ENCODE results near the gene PNKD.
A peak's percentile ranks its signal among the peaks of the same experiment; 100 is the strongest.

The PNKD gene

GRCh38 chr2:218305383-218305782 lies 35.1 kb downstream of the PNKD start:
- WGBS (ENCODE audit: extremely low coverage, insufficient coverage, insufficient read length), result no CpG with 5 or more reads among the region's 5 CpGs
- H2AFZ ChIP-seq (ENCODE audit: insufficient read depth, low read length, poor library complexity), result no peak overlapping the region
- H4K12ac ChIP-seq (ENCODE audit: low read depth, low read length), result no peak overlapping the region
- no peak overlapping the region for H3K14ac ChIP-seq (ENCODE audit: low read length)
- no peak overlapping the region for H3K18ac ChIP-seq (ENCODE audit: low read length)
- no peaks in the 10 kb centered on the region for H3K9me3 ChIP-seq (ENCODE audit: insufficient read depth, low read depth, low read length)
- H3K27me3 ChIP-seq (ENCODE audit: insufficient read depth, low read length), result no peaks in the 10 kb centered on the region
- DNase-seq, result no peak
- no peak overlapping the region for H4K91ac ChIP-seq (ENCODE audit: low read depth, low read length)
- H3K27ac ChIP-seq (ENCODE audit: low read depth, low read length), result no peak overlapping the region
- no peak overlapping the region for H3K23ac ChIP-seq (ENCODE audit: low read length)
- no peak overlapping the region for H2BK120ac ChIP-seq (ENCODE audit: insufficient read depth, low read length, poor library complexity)
- H3K9ac ChIP-seq (ENCODE audit: low read length), result no peak overlapping the region
- H2BK12ac ChIP-seq (ENCODE audit: low read length), result no peak overlapping the region
- no peak overlapping the region for H4K8ac ChIP-seq (ENCODE audit: low read depth, low read length)
- H3K4me2 ChIP-seq (ENCODE audit: low read length), result no peak overlapping the region
- H2BK5ac ChIP-seq (ENCODE audit: low read depth, low read length, poor library complexity), result no peak overlapping the region
- H3K36me3 ChIP-seq (ENCODE audit: control insufficient read depth in 1 of 2, insufficient read depth in 2 of 2, low read length in 2 of 2), result no peaks in the 10 kb centered on the region
- peaks cover 1% of the 10 kb centered on the region for H3K79me2 ChIP-seq (ENCODE audit: control insufficient read depth, insufficient read depth, low read length, poor library complexity)
- H3K4me3 ChIP-seq (ENCODE audit: low read depth, low read length), result no peak overlapping the region
- H3K4ac ChIP-seq (ENCODE audit: low read depth, low read length), result no peak overlapping the region
- H2AK5ac ChIP-seq (ENCODE audit: low read length), result no peak overlapping the region
- no peaks in the 10 kb centered on the region for H3K79me1 ChIP-seq (ENCODE audit: low read length)
- H3K4me1 ChIP-seq (ENCODE audit: control insufficient read depth in 1 of 2, insufficient read depth in 2 of 2, low read length in 2 of 2), result no peaks in the 10 kb centered on the region

GRCh38 chr2:218306184-218306920 lies 36.0 kb downstream of the PNKD start:
- Histone ChIP-seq H3K4me2 (ENCODE audit: low read length) (no peak overlapping the region), H3K79me2 (ENCODE audit: control insufficient read depth, insufficient read depth, low read length, poor library complexity) (peaks cover 1% of the 10 kb centered on the region), H3K27ac (ENCODE audit: low read depth, low read length) (no peak overlapping the region), H2AFZ (ENCODE audit: insufficient read depth, low read length, poor library complexity) (no peak overlapping the region), H3K4me1 (ENCODE audit: control insufficient read depth in 1 of 2, insufficient read depth in 2 of 2, low read length in 2 of 2) (no peaks in the 10 kb centered on the region), H3K79me1 (ENCODE audit: low read length) (no peaks in the 10 kb centered on the region), H2BK12ac (ENCODE audit: low read length) (no peak overlapping the region), H3K4ac (ENCODE audit: low read depth, low read length) (no peak overlapping the region), H3K27me3 (ENCODE audit: insufficient read depth, low read length) (no peaks in the 10 kb centered on the region), H3K14ac (ENCODE audit: low read length) (no peak overlapping the region), H3K4me3 (ENCODE audit: low read depth, low read length) (no peak overlapping the region), H3K23ac (ENCODE audit: low read length) (no peak overlapping the region), H3K9me3 (ENCODE audit: insufficient read depth, low read depth, low read length) (no peaks in the 10 kb centered on the region), H2BK5ac (ENCODE audit: low read depth, low read length, poor library complexity) (no peak overlapping the region), H3K36me3 (ENCODE audit: control insufficient read depth in 1 of 2, insufficient read depth in 2 of 2, low read length in 2 of 2) (no peaks in the 10 kb centered on the region), H4K12ac (ENCODE audit: low read depth, low read length) (no peak overlapping the region), H2BK120ac (ENCODE audit: insufficient read depth, low read length, poor library complexity) (no peak overlapping the region), H2AK5ac (ENCODE audit: low read length) (no peak overlapping the region), H3K18ac (ENCODE audit: low read length) (no peak overlapping the region), H4K91ac (ENCODE audit: low read depth, low read length) (no peak overlapping the region), H3K9ac (ENCODE audit: low read length) (no peak overlapping the region), H4K8ac (ENCODE audit: low read depth, low read length) (no peak overlapping the region)
- no CpG with 5 or more reads among the region's 9 CpGs for WGBS (ENCODE audit: extremely low coverage, insufficient coverage, insufficient read length)
- DNase-seq, result no peak

DNA sequence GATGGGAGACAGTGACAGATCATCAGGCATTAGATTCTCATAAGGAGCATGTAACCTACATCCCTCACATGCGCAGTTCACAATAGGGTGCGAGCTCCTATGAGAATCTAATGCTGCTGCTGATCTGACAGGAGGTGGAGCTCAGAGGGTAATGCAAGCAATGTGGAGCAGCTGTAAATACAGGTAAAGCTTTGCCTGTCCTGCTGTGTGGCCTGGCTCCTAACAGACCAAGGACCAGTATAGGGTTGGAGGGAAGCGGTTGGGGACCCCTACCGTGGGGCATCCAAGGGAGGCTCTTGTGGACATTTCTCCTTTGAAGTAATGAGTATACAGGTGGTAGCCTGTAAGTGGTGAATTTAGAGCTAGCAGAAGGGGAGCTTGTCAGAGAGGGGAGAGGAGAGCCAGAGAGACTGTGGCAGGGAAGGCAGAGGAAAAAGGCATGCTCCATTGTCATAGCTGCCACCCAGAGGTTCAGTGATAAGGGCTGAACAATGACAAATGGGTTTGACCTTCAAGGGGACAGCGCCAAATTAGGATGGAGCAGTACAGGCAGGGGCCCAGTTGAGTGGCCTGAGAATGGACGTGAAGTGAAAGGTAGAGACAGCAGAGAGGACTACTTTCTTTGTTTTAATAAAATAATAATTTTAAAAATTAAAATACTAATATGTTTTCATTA lies 37.2 kb downstream of the PNKD start:
- H2AFZ ChIP-seq (ENCODE audit: insufficient read depth, low read length, poor library complexity), result no peak overlapping the region
- H2AK5ac ChIP-seq (ENCODE audit: low read length), result no peak overlapping the region
- peaks cover 3% of the 10 kb centered on the region in 2 experiments for H3K4me1 ChIP-seq (ENCODE audit: control insufficient read depth in 1 of 2, insufficient read depth in 2 of 2, low read length in 2 of 2)
- DNase-seq, result no peak
- no peak overlapping the region for H2BK12ac ChIP-seq (ENCODE audit: low read length)
- H3K27ac ChIP-seq (ENCODE audit: low read depth, low read length), result no peak overlapping the region
- no peaks in the 10 kb centered on the region for H3K9me3 ChIP-seq (ENCODE audit: insufficient read depth, low read depth, low read length)
- H3K36me3 ChIP-seq (ENCODE audit: control insufficient read depth in 1 of 2, insufficient read depth in 2 of 2, low read length in 2 of 2), result no peaks in the 10 kb centered on the region
- no peak overlapping the region for H3K4ac ChIP-seq (ENCODE audit: low read depth, low read length)
- H4K12ac ChIP-seq (ENCODE audit: low read depth, low read length), result no peak overlapping the region
- no peak overlapping the region for H3K23ac ChIP-seq (ENCODE audit: low read length)
- no peak overlapping the region for H3K4me2 ChIP-seq (ENCODE audit: low read length)
- H3K9ac ChIP-seq (ENCODE audit: low read length), result no peak overlapping the region
- no peak overlapping the region for H3K18ac ChIP-seq (ENCODE audit: low read length)
- WGBS (ENCODE audit: extremely low coverage, insufficient coverage, insufficient read length), result no CpG with 5 or more reads among the region's 6 CpGs
- no peaks in the 10 kb centered on the region for H3K27me3 ChIP-seq (ENCODE audit: insufficient read depth, low read length)
- no peak overlapping the region for H2BK5ac ChIP-seq (ENCODE audit: low read depth, low read length, poor library complexity)
- H3K79me1 ChIP-seq (ENCODE audit: low read length), result peaks cover 4% of the 10 kb centered on the region
- H2BK120ac ChIP-seq (ENCODE audit: insufficient read depth, low read length, poor library complexity), result no peak overlapping the region
- H3K4me3 ChIP-seq (ENCODE audit: low read depth, low read length), result no peak overlapping the region
- H4K91ac ChIP-seq (ENCODE audit: low read depth, low read length), result no peak overlapping the region
- no peaks in the 10 kb centered on the region for H3K79me2 ChIP-seq (ENCODE audit: control insufficient read depth, insufficient read depth, low read length, poor library complexity)
- no peak overlapping the region for H4K8ac ChIP-seq (ENCODE audit: low read depth, low read length)
- no peak overlapping the region for H3K14ac ChIP-seq (ENCODE audit: low read length)

GRCh38 chr2:218310853-218311540 lies 40.7 kb downstream of the PNKD start:
- no peak overlapping the region for H3K23ac ChIP-seq (ENCODE audit: low read length)
- no peaks in the 10 kb centered on the region for H3K79me2 ChIP-seq (ENCODE audit: control insufficient read depth, insufficient read depth, low read length, poor library complexity)
- H3K9ac ChIP-seq (ENCODE audit: low read length), result no peak overlapping the region
- no peaks in the 10 kb centered on the region for H3K36me3 ChIP-seq (ENCODE audit: control insufficient read depth in 1 of 2, insufficient read depth in 2 of 2, low read length in 2 of 2)
- H3K4me2 ChIP-seq (ENCODE audit: low read length), result no peak overlapping the region
- H4K8ac ChIP-seq (ENCODE audit: low read depth, low read length), result no peak overlapping the region
- no peak overlapping the region for H2BK120ac ChIP-seq (ENCODE audit: insufficient read depth, low read length, poor library complexity)
- H3K18ac ChIP-seq (ENCODE audit: low read length), result no peak overlapping the region
- no peak overlapping the region for H2BK12ac ChIP-seq (ENCODE audit: low read length)
- H3K79me1 ChIP-seq (ENCODE audit: low read length), result peaks cover 5% of the 10 kb centered on the region
- no peak overlapping the region for H2BK5ac ChIP-seq (ENCODE audit: low read depth, low read length, poor library complexity)
- H3K9me3 ChIP-seq (ENCODE audit: insufficient read depth, low read depth, low read length), result no peaks in the 10 kb centered on the region
- WGBS (ENCODE audit: extremely low coverage, insufficient coverage, insufficient read length), result no CpG with 5 or more reads among the region's 11 CpGs
- H4K12ac ChIP-seq (ENCODE audit: low read depth, low read length), result no peak overlapping the region
- H2AFZ ChIP-seq (ENCODE audit: insufficient read depth, low read length, poor library complexity), result no peak overlapping the region
- H3K4me3 ChIP-seq (ENCODE audit: low read depth, low read length), result no peak overlapping the region
- H3K27me3 ChIP-seq (ENCODE audit: insufficient read depth, low read length), result no peaks in the 10 kb centered on the region
- H4K91ac ChIP-seq (ENCODE audit: low read depth, low read length), result no peak overlapping the region
- H3K27ac ChIP-seq (ENCODE audit: low read depth, low read length), result peak overlapping the region; percentile 45
- peaks cover 6% of the 10 kb centered on the region in 2 experiments for H3K4me1 ChIP-seq (ENCODE audit: control insufficient read depth in 1 of 2, insufficient read depth in 2 of 2, low read length in 2 of 2)
- H2AK5ac ChIP-seq (ENCODE audit: low read length), result no peak overlapping the region
- no peak overlapping the region for H3K4ac ChIP-seq (ENCODE audit: low read depth, low read length)
- H3K14ac ChIP-seq (ENCODE audit: low read length), result no peak overlapping the region
- peak; percentile 62 to 77 for DNase-seq
